Kidney tubule cell (primary cell): ENCODE results near the gene ROPN1B.

Experiments
- DNase-seq: peaks from one replicate; pipeline ENCODE4 v3.0.0-alpha.2; 2018; ENCODE audit warnings: low spot score

Gene ROPN1B

DNA sequence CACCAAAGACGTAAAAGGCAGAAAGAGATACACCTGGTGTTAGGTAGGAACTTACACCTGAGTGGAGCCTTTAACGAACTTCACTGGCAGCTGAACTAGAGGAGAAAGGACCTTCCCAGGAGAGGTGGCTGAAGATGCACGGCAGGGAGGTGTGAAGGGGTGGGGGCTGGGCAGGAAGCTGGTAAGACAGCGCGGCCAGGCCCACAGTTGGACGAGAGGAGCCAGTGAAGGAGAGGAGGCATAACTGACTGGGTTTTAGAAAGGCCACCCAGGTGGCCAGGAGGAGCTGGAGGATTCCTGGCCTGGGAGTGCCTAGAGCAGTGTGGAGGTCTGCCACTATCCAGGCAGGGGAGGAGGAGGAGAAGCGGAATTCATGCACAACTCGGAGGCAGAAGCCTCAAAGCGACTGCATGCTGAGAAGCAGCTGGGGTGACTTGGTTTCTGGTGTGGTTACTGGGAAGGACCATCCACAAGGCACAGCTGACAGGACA is 63.0 kb downstream of the ROPN1B start:
- no peak for DNase-seq
